GM12864 (cell line): ENCODE results near the gene TAF1B.
"Not testable (repeated sequence)": the region's sequence is repeated elsewhere in the genome, so short reads cannot be mapped to it uniquely, and the experiment has no call there.

Experiments
- DNase-seq: peaks from one replicate; pipeline ENCODE4 v3.0.0-alpha.2; 2011; ENCODE audit warnings: low read depth
- H3K4me3 ChIP-seq: 2 replicates; pipeline ENCODE4 v1.5.1; 2011; ENCODE audit warnings: mild to moderate bottlenecking, low read depth, low read length, control low read depth
- TF ChIP-seq, protein P1 (sequence below): IDR thresholded peaks from 2 replicates; pipeline ENCODE4 v1.5.1; 2011; ENCODE audit warnings: low read depth, mild to moderate bottlenecking, moderate library complexity, low read length, control low read depth, inconsistent platforms; ENCODE audit errors: missing control alignments

The TAF1B gene

DNA sequence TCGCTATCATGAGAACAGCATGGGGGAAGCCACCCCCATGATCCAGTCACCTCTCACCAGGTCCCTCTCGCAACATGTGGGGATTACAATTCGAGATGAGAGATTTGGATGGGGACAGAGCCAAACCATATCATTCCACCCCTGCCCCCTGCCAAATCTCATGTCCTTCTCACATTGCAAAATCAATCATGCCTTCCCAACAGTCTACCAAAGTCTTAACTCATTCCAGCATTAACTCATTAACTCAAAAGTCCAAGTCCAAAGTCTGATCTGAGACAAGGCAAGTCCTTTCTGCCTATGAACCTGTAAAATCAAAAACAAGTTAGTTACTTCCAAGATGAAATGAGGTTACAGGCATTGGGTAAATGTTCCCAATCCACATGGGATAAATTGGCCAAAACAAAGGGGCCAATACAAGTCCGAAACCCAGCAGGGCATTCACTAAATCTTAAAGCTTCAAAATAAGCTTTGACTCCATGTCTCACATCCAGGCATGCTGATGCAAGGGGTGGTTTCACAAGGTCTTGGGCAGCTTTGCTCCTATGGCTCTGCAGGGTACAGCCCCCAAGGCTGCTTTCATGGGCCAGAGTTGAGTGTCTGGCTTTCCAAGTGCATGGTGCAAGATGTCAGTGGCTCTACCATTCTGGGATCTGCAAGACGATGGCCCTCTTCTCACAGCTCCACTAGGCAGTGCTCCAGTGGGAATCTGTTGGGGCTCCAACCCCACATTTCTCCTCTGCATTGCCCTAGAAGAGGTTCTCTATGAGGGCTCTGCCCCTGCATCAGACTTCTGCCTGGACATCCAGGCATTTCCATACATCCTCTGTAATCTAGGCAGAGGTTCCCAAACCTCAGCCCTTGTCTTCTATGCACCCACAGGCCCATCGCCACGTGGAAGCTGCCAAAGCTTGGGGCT, 14.8 kb downstream of the TAF1B start:
- H3K4me3 ChIP-seq, result no peak overlapping the region
- DNase-seq, result no peak
- TF ChIP-seq, protein P1, sequence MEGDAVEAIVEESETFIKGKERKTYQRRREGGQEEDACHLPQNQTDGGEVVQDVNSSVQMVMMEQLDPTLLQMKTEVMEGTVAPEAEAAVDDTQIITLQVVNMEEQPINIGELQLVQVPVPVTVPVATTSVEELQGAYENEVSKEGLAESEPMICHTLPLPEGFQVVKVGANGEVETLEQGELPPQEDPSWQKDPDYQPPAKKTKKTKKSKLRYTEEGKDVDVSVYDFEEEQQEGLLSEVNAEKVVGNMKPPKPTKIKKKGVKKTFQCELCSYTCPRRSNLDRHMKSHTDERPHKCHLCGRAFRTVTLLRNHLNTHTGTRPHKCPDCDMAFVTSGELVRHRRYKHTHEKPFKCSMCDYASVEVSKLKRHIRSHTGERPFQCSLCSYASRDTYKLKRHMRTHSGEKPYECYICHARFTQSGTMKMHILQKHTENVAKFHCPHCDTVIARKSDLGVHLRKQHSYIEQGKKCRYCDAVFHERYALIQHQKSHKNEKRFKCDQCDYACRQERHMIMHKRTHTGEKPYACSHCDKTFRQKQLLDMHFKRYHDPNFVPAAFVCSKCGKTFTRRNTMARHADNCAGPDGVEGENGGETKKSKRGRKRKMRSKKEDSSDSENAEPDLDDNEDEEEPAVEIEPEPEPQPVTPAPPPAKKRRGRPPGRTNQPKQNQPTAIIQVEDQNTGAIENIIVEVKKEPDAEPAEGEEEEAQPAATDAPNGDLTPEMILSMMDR, result no peak

DNA sequence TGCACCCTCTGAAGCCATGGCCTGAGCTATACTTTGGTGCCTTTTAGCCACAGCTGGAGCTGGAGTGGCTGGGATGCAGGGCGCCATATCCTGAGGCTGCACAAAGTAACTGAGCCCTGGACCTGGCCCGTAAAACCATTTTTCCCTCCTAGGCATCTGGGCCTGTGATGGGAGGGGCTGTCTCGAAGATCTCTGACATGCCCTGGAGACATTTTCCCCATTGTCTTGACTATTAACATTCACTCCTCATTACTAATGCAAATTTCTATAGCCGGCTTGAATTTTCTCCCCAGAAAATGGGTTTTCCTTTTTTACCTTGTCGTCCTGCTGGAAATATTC, 15.4 kb downstream of the TAF1B start:
- TF ChIP-seq, protein P1, result no peak

DNA sequence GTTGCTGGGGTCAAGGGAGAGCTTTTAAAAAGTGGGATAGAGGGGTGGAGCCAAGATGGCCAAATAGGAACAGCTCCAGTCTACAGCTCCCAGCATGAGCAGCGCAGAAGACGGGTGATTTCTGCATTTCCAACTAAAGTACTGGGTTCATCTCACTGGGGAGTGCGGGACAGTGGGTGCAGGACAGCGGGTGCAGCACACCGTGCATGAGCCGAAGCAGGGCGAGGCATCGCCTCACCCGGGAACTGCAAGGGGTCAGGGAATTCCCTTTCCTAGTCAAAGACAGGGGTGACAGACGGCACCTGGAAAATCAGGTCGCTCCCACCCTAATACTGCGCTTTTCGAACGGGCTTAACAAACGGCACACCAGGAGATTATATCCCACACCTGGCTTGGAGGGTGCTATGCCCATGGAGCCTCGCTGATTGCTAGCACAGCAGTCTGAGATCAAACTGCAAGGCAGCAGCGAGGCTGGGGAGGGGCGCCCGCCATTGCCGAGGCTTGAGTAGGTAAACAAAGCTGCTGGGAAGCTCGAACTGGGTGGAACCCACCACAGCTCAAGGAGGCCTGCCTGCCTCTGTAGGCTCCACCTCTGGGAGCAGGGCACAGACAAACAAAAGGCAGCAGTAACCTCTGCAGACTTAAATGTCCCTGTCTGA, 17.8 kb downstream of the TAF1B start:
- H3K4me3 ChIP-seq, DNase-seq: not testable (repeated sequence)

More for the DNA sequence above, 15.4 kb downstream of the TAF1B start:
- DNase-seq, result no peak
- no peak overlapping the region for H3K4me3 ChIP-seq

DNA sequence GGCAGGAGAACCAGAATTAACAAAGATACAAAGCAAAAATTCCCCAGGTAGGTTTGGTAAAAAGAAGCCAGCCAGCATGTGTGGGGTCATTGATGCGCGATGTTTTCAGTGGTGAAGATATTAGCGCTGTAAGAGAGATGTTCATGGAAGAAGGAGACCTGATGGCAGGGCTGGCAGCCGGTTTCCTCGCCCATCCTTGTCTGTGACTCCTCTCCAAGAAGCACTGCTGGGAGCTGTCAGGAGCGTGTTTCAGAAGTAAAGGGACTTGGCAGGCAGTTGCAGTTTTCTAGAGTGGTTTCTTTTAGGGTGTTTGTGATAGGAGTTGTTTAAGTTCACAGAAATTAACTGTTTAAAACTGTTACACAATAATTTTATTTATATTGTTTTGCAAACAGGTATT, 24.6 kb downstream of the TAF1B start:
- TF ChIP-seq, protein P1, result no peak
- no peak overlapping the region for H3K4me3 ChIP-seq
- no peak for DNase-seq

DNA sequence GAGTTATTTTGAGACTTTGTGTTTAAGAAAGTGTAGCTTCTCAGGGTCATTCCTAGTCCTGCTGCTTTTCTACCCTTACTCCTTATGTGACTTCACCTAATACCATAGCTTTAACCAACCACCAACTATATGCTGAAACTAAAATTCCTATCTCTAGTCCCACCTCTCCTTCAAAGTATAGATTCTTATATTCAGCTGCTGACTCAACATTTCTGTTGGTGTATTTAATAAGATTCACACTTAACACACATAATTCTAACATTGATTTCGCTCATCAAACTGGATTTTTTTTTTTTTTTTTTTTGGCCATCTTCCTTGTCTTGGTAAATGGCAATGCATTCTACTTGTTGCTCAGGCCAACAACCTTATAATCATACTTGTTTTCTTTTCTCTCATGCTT, 30.1 kb downstream of the TAF1B start:
- no peak overlapping the region for H3K4me3 ChIP-seq
- TF ChIP-seq, protein P1, result no peak
- no peak for DNase-seq

DNA sequence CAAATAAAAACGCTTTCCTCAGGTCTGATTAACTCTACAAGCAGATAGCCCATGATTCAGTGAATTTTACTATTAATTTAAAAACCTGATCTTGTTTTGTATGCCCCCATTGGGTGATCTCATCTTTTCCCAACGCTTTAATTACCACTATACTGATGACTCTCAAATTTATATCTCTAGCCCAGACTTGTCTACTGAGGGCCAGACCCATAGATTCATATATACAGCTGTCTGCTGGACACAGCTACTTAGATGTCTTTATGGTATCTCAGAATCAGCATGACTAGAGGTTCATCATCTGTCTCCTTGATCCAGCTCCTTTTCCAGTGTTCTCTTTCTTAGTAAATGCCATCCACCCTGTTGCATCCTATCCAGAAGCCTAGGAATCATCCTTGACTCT, 33.8 kb downstream of the TAF1B start:
- no peak overlapping the region for H3K4me3 ChIP-seq
- TF ChIP-seq, protein P1, result no peak
- DNase-seq, result no peak

DNA sequence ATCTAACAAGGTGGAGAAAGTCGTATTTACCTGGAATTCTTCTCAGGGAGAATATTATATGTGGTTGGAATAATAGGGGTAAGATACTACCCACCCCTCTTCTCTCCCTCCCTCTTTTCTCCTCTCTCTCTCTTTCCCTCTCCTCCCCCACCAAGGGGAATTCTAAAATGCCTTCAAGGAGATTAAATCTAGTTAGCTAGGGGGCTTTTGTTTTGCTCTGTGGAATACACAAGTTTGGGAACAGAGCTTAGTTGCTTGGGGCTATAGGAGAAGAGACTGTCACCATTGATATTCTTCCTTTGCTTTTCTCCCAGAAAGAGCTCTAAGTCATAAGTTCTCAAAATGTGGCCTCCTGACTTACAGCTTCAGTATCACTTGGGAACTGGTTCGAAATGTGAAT, 34.5 kb downstream of the TAF1B start:
- TF ChIP-seq, protein P1, result no peak
- no peak for DNase-seq
- no peak overlapping the region for H3K4me3 ChIP-seq
